Measurements from ENCODE around the gene GRIP1. TPM values are rescaled to one million over a fixed set of nuclear protein-coding genes. Genes with fewer than 3 reads are reported as not detected.

Gene GRIP1
- total and polyA plus RNA-seq, 2 of the 4 experiments (the other 2 are of a cell fraction): under 0.01 to 0.07 TPM

- TF ChIP-seq BHLHE40 (IDR thresholded peaks at IDR 0.05; ENCODE audit: low read depth, low read length): no peak
Measured at GRCh38 chr12:66678338-66679275, at the start of gene GRIP1 (continued).

- H3K56ac ChIP-seq (ENCODE audit: extremely low read depth, insufficient read depth, low read length): no peak overlapping the region
- no peaks in the 10 kb centered on the region for H3K9me1 ChIP-seq (ENCODE audit: insufficient read depth, low read length)
- ChIA-PET CTCF (no interaction called here), POLR2A (ENCODE audit: unreplicated experiment) (no interaction called here)
- no peak overlapping the region for H2BK15ac ChIP-seq (ENCODE audit: low read depth, low read length)
- H3K9me3 ChIP-seq (ENCODE audit: control insufficient read depth, insufficient read depth, low read length): no peaks in the 10 kb centered on the region
- no peak overlapping the region for H2BK5ac ChIP-seq (ENCODE audit: low read depth, low read length, poor library complexity, severe bottlenecking)
- DNase-seq (no peak), ATAC-seq (ENCODE audit: low read depth) (no peak)
- H2AFZ ChIP-seq (replicated peaks; ENCODE audit: low read length, poor library complexity): no peak overlapping the region
- no peak overlapping the region for H3K4me3 ChIP-seq (ENCODE audit: insufficient read depth, low read depth, low read length)
- H4K8ac ChIP-seq (ENCODE audit: low read depth in 2 of 2, low read length in 2 of 2): no peak overlapping the region
- H3K27me3 ChIP-seq (ENCODE audit: control insufficient read depth, insufficient read depth, low read length): no peaks in the 10 kb centered on the region
- no peaks in the 10 kb centered on the region for H3K79me1 ChIP-seq (ENCODE audit: low read depth in 1 of 2, low read length in 2 of 2)
- H3K4me2 ChIP-seq (ENCODE audit: low read depth, low read length): no peak overlapping the region
- H2AK9ac ChIP-seq (replicated peaks; ENCODE audit: low read depth, low read length, poor library complexity): no peak overlapping the region
- intact Hi-C loops (cut with micrococcal nuclease) (no loop called here), dilution Hi-C loops (cut with HindIII; ENCODE audit: low sequenced_read_pairs, unreplicated experiment) (no loop called here), in situ Hi-C loops (cut with MboI; ENCODE audit: low sequenced_read_pairs) (no loop called here)
- H3K14ac ChIP-seq (replicated peaks; ENCODE audit: low read depth, low read length): no peak overlapping the region
- H3K36me3 ChIP-seq (ENCODE audit: control insufficient read depth, insufficient read depth, low read length): no peaks in the 10 kb centered on the region
- no peak overlapping the region for H3K27ac ChIP-seq (ENCODE audit: insufficient read depth, low read length)
- TF ChIP-seq NFE2L2 (IDR thresholded peaks at IDR 0.05; ENCODE audit: low read depth, low read length) (no peak), RCOR1 (IDR thresholded peaks at IDR 0.05; ENCODE audit: insufficient replicate concordance, low read length) (no peak), CEBPB (IDR thresholded peaks at IDR 0.05; ENCODE audit: low read depth, low read length) (no peak), POLR2A (IDR thresholded peaks at IDR 0.05; ENCODE audit: low read depth, low read length) (no peak), FOS (IDR thresholded peaks at IDR 0.05; ENCODE audit: low read depth, low read length) (no peak), ELK1 (IDR thresholded peaks at IDR 0.05; ENCODE audit: borderline replicate concordance, low read depth, low read length) (no peak), RAD21 (IDR thresholded peaks at IDR 0.05; ENCODE audit: low read length) (no peak), RFX5 (IDR thresholded peaks at IDR 0.05; ENCODE audit: low read depth, low read length) (no peak), SMC3 (IDR thresholded peaks at IDR 0.05; ENCODE audit: low read depth, low read length) (no peak), USF2 (IDR thresholded peaks at IDR 0.05; ENCODE audit: low read depth, low read length) (no peak), BHLHE40 (IDR thresholded peaks at IDR 0.05; ENCODE audit: low read depth, low read length) (no peak), MAZ (IDR thresholded peaks at IDR 0.05; ENCODE audit: borderline replicate concordance, low read depth, low read length) (no peak), MXI1 (IDR thresholded peaks at IDR 0.05; ENCODE audit: borderline replicate concordance, low read depth, low read length) (no peak)
- no peak overlapping the region for H2BK120ac ChIP-seq (ENCODE audit: low read depth, low read length)
- H3K4ac ChIP-seq (ENCODE audit: low read depth, low read length): no peak overlapping the region
- H3K4me1 ChIP-seq (ENCODE audit: control insufficient read depth, insufficient read depth, low read length): no peaks in the 10 kb centered on the region
- H4K5ac ChIP-seq (ENCODE audit: low read depth, low read length): no peak overlapping the region
- H3K18ac ChIP-seq (ENCODE audit: low read depth, low read length): no peak overlapping the region
- H4K91ac ChIP-seq (ENCODE audit: insufficient read depth, low read depth, low read length): no peak overlapping the region
- H2AK5ac ChIP-seq (ENCODE audit: low read depth, low read length): no peak overlapping the region
- no TSS peak for BruUV-seq (replicated peaks)
- no peak overlapping the region for H3K23ac ChIP-seq (ENCODE audit: low read depth, low read length)
- H2BK20ac ChIP-seq (ENCODE audit: low read depth, low read length): no peak overlapping the region
- H3K9ac ChIP-seq (ENCODE audit: low read depth, low read length): no peak overlapping the region
- WGBS, 2 experiments (ENCODE audit: extremely low coverage in 2 of 2, insufficient read length in 1 of 2): no CpG with 5 or more reads among the region's 4 CpGs
- H4K20me1 ChIP-seq (ENCODE audit: insufficient read depth, low read length): no peaks in the 10 kb centered on the region
Measured at GRCh38 chr12:66726556-66726955, 47.7 kb upstream of the GRIP1 start.
